Heart left ventricle (tissue), 13 donors: ENCODE results near the gene TSPOAP1.

Experiments
- CTCF ChIP-seq, 12 donors: fragments of 200-600 bp; sonication (generic) in 4 of 12; IDR thresholded peaks; one replicate each; pipeline versions ENCODE4 v1.5.0 to v1.8.0; 2018 to 2022; ENCODE audit warnings: antibody characterized with exemption in 12 of 12, mild to moderate bottlenecking in 5 of 12
- POLR2A ChIP-seq, 2 donors: fragments of 450-650 bp; IDR thresholded peaks; one replicate each; pipeline ENCODE4 v1.6.1; 2017; ENCODE audit warnings: antibody characterized with exemption in 2 of 2, mild to moderate bottlenecking in 2 of 2, moderate library complexity in 2 of 2
- donor health status: ischemic (EF 13 %, LVEDD 7.1; RV severe dilation, severe dysfunction).
- donor health status: DM: no; HTN: yes; CAD: no.
- donor health status: DM: no; HTN: no; CAD: no.
- donor health status: ischemic (EF 25% LVEDD 6.9; RV normal size, moderate dysfunction).
- donor health status: ischemic (EF 25% LVEDD 5.7; RV mildly dilated, moderate dysfunction).
- donor health status: ischemic (EF 35%, LVEDD 5.7; RV mildly dilated, moderate dysfunction).
- donor health status: nonischemic (EF 11% LVEDD 7.7; RV severe dilation, severe dysfunction).
- donor health status: DM: yes; HTN: yes; CAD: no.
- donor health status: PGD.
- donor health status: ischemic (EF 29% LVEDD 5.4; RV normal size, mild dysfunction).
- donor health status: nonischemic (EF 23%, LVEDD 6.1; RV moderate dilation, normal function).

- TF ChIP-seq CTCF (IDR thresholded peaks at IDR 0.05) (no peak), POLR2A (IDR thresholded peaks at IDR 0.05) (no peak)
Observed at GRCh38 chr17:58316260-58316960, 12.2 kb downstream of the TSPOAP1 start.
